ENCODE measurements around the gene SLC23A1. TPM values are rescaled to one million over a fixed set of nuclear protein-coding genes. Genes with fewer than 3 reads are reported as not detected.
"Not testable (repeated sequence)": the region's sequence is repeated elsewhere in the genome, so short reads cannot be mapped to it uniquely, and the experiment has no call there.

Gene SLC23A1
- polyA plus RNA-seq, 1 donor: 15.7 TPM

- DNase-seq: no peak
These were observed 11.3 kb downstream of the SLC23A1 start for GRCh38 chr5:139371482-139372435.

- no peak for DNase-seq
These were observed 13.9 kb downstream of the SLC23A1 start for GRCh38 chr5:139369181-139369580.

GRCh38 chr5:139368613-139369012, 14.5 kb downstream of the SLC23A1 start:
- DNase-seq: no peak

GRCh38 chr5:139364466-139364865, 18.6 kb downstream of the SLC23A1 start:
- no peak for DNase-seq

GRCh38 chr5:139363937-139364336, 19.2 kb downstream of the SLC23A1 start:
- DNase-seq: no peak

GRCh38 chr5:139361835-139362429, 21.2 kb downstream of the SLC23A1 start:
- DNase-seq: no peak

GRCh38 chr5:139360384-139360783, 22.7 kb downstream of the SLC23A1 start:
- no peak for DNase-seq

GRCh38 chr5:139358064-139358463, 25.0 kb downstream of the SLC23A1 start:
- DNase-seq: no peak

- DNase-seq: not testable (repeated sequence)
These were observed 27.2 kb downstream of the SLC23A1 start for GRCh38 chr5:139355900-139356299.

GRCh38 chr5:139354186-139354585, 28.9 kb downstream of the SLC23A1 start:
- no peak for DNase-seq

- DNase-seq: not testable (repeated sequence)
These were observed 35.2 kb downstream of the SLC23A1 start for GRCh38 chr5:139347863-139348262.

GRCh38 chr5:139345442-139345841, 37.7 kb downstream of the SLC23A1 start:
- not testable (repeated sequence) for DNase-seq

- DNase-seq: no peak
These were observed 38.9 kb downstream of the SLC23A1 start for GRCh38 chr5:139344177-139344576.

GRCh38 chr5:139343476-139343875, 39.6 kb downstream of the SLC23A1 start:
- no peak for DNase-seq

GRCh38 chr5:139342423-139342723, 40.7 kb downstream of the SLC23A1 start:
- DNase-seq: no peak

- peak; percentile 98 for DNase-seq
These were observed 41.2 kb downstream of the SLC23A1 start, which contains the start of gene PAIP2 for GRCh38 chr5:139341689-139342422. Gene PAIP2 (plus strand): TSS chr5:139341854. CDS start chr5:139363785, 21,931 bp downstream.

GRCh38 chr5:139341187-139341688, 41.9 kb downstream of the SLC23A1 start:
- DNase-seq: no peak

- no peak for DNase-seq
These were observed 43.0 kb downstream of the SLC23A1 start for GRCh38 chr5:139340051-139340450.

GRCh38 chr5:139335811-139336210, 47.3 kb downstream of the SLC23A1 start:
- no peak for DNase-seq
